GM12878 (cell line): Measurements from ENCODE around the gene PDE6C.

ENCODE experiments used
- JUNB ChIP-seq: IDR thresholded peaks from 2 replicates; pipeline ENCODE4 v1.6.1; 2016; ENCODE audit warnings: antibody characterized with exemption, mild to moderate bottlenecking
- SIN3A ChIP-seq: IDR thresholded peaks from 2 replicates; pipeline ENCODE4 v1.6.1; 2012; ENCODE audit warnings: low read depth, low read length, improper control_type of control experiment
- SPI1 ChIP-seq: IDR thresholded peaks from 2 replicates; pipeline ENCODE4 v1.6.1; 2011; ENCODE audit warnings: low read depth, mild to moderate bottlenecking, low read length, moderate library complexity, borderline replicate concordance; ENCODE audit not compliant: insufficient read depth
- SRF ChIP-seq, 2 experiments: IDR thresholded peaks; 2 replicates each; pipeline ENCODE4 v1.6.1; 2011; ENCODE audit warnings: low read depth in 2 of 2, low read length in 2 of 2, mild to moderate bottlenecking in 1 of 2, moderate library complexity in 1 of 2
- USF2 ChIP-seq: IDR thresholded peaks from 2 replicates; pipeline ENCODE4 v1.6.1; 2011; ENCODE audit warnings: low read depth, low read length, improper control_type of control experiment, borderline replicate concordance
- ZZZ3 ChIP-seq: IDR thresholded peaks from 2 replicates; pipeline ENCODE4 v1.6.1; 2011; ENCODE audit warnings: low read depth; ENCODE audit not compliant: control insufficient read depth, insufficient read length
- TF ChIP-seq, protein P1 (sequence below), 3 experiments: IDR thresholded peaks in 2 of 3; conservative IDR thresholded peaks in 1 of 3; 2 replicates each; pipeline ENCODE4 v1.5.1; 2011; ENCODE audit warnings: low read depth in 3 of 3, low read length in 3 of 3, mild to moderate bottlenecking in 3 of 3, control low read depth in 2 of 3, moderate library complexity in 2 of 3, inconsistent platforms in 1 of 3, mixed read lengths in 1 of 3; ENCODE audit not compliant: control insufficient read depth in 2 of 3, insufficient read depth in 1 of 3; ENCODE audit errors: extremely low read depth in 1 of 3

DNA sequence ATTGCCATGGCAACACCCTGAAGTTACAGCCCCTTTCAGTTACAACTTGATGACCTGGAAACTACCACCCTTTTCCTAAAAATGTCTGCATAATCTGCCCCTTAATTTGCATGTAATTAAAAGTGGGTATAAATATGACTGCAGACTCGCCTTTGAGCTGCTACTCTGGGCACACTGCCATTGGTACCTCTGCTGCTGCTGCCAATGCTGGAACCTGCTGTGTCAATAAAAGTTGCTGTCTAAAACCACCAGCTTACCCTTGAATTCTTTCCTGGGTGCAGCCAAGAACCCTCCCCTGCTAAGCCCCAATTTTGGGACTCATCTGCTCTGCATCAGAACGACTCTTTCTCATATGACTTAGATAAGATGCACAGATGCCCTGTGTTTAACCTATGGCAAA, 100.3 kb downstream of the PDE6C start:
- TF ChIP-seq, protein P1, sequence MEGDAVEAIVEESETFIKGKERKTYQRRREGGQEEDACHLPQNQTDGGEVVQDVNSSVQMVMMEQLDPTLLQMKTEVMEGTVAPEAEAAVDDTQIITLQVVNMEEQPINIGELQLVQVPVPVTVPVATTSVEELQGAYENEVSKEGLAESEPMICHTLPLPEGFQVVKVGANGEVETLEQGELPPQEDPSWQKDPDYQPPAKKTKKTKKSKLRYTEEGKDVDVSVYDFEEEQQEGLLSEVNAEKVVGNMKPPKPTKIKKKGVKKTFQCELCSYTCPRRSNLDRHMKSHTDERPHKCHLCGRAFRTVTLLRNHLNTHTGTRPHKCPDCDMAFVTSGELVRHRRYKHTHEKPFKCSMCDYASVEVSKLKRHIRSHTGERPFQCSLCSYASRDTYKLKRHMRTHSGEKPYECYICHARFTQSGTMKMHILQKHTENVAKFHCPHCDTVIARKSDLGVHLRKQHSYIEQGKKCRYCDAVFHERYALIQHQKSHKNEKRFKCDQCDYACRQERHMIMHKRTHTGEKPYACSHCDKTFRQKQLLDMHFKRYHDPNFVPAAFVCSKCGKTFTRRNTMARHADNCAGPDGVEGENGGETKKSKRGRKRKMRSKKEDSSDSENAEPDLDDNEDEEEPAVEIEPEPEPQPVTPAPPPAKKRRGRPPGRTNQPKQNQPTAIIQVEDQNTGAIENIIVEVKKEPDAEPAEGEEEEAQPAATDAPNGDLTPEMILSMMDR (IDR thresholded peaks at IDR 0.05 in 2 of 3, conservative IDR thresholded peaks at IDR 0.05 in 1 of 3; ENCODE audit: control insufficient read depth in 2 of 3, extremely low read depth in 1 of 3, insufficient read depth in 1 of 3, low read depth in 3 of 3, low read length in 3 of 3), result no peak
- TF ChIP-seq SIN3A (no peak), USF2 (no peak), ZZZ3 (no peak), JUNB (no peak), SRF (IDR thresholded peaks at IDR 0.05; ENCODE audit: low read depth in 2 of 2, low read length in 2 of 2) (no peak), SPI1 (no peak)
